CD4-positive, alpha-beta T cell treated with Interleukin-15 for 1 hour (primary cell): ENCODE results near the gene CDHR3.
"Not testable (repeated sequence)": the region's sequence is repeated elsewhere in the genome, so short reads cannot be mapped to it uniquely, and the experiment has no call there.

Experiments used
- DNase-seq: peaks from one replicate; pipeline ENCODE4 v3.0.0-alpha.2; 2020

The CDHR3 gene

DNA sequence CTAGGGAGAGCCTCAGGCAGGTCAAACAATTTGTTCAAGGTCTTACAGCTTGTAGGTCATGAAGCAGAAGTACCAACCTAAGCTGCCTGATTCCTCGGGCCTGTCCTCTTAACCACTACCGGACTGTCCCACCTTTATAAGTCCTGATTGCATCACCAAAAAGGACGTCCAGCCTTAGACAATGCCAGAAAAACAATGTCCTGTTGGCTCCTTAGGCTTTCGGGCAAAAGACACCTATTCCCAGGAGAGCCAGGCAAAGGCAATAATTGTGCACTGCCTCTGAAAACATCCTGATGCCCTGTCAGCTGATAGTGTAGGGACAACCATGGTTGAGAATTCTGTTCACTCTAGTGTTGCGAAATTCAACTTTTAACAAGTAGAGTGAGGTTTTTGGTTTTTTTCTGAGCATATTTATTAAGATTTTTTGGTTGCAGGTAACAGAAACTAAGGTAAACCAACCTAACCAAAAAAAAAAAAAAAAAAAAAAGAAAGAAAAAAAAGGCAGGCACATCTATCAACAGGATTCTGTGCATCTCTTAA, 40.5 kb downstream of the CDHR3 start:
- no peak for DNase-seq

DNA sequence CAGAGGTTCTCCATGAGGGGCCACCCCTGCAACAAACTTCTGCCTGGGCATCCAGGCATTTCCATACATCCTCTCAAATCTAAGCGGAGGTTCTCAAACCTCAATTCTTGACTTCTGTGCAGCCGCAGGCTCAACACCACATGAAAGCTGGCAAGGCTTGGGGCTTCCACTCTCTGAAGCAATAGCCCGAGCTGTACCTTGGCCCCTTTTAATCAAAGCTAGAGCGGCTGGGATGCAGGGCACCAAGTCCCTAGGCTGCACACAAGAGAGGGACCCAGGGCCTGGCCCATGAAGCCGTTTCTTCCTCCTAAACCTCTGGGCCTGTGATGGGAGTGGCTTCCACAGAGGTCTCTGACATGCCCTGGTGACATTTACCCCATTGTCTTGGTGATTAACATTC, 43.8 kb downstream of the CDHR3 start:
- no peak for DNase-seq

- DNase-seq: not testable (repeated sequence)
Observed at GRCh38 chr7:106007796-106008195, 44.7 kb downstream of the CDHR3 start.

GRCh38 chr7:106009503-106010226, 46.6 kb downstream of the CDHR3 start:
- peak; percentile 82 for DNase-seq

- DNase-seq: no peak
Observed at GRCh38 chr7:106010331-106010730, 47.3 kb downstream of the CDHR3 start.

DNA sequence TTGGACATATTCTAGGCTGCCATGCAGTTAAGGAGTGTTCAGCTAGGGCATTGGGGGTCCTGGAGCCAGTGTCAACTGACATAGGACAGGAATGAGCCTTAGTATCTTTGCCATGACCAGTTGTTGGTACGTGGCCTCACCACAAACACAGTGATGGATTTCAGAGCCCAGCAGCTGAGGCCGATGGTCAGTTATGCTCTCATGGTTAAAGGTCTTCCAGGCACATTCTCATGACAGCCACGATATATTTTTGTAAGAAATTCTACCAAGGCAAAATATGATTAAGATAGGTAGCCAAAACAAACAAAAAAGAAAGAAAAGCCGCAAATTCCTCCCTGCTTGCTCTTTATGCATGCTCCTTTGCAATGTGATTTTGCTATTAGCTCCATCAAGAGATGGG, 47.8 kb downstream of the CDHR3 start:
- DNase-seq: no peak

DNA sequence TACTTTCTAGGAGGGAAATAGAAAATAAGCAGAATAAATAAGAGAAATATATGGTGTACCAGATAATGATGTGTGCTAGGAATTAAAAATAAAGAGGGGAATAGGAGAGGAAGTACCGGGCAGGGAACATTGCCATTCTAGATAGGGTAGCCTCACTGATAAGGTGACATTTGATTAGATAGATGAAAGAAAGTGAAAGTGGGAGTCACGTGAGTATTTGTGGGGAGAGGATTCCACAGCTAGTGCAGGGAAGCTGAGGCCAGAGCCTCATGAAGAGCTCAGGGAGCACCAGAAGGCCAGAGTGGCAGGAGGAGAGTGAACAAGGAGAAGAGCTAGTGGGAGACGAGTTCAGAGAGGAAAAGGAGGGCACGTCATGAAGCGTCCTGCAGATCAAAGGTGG, 49.1 kb downstream of the CDHR3 start:
- DNase-seq: no peak

- no peak for DNase-seq
Observed at GRCh38 chr7:106012935-106013439, 49.9 kb downstream of the CDHR3 start.

GRCh38 chr7:106015381-106016218, 52.5 kb downstream of the CDHR3 start:
- no peak for DNase-seq

- DNase-seq: no peak
Observed at GRCh38 chr7:106016331-106016730, 53.3 kb downstream of the CDHR3 start.

GRCh38 chr7:106017657-106018056, 54.6 kb downstream of the CDHR3 start:
- no peak for DNase-seq

GRCh38 chr7:106018566-106019469, 55.8 kb downstream of the CDHR3 start:
- no peak for DNase-seq

GRCh38 chr7:106019470-106019820, 56.4 kb downstream of the CDHR3 start:
- no peak for DNase-seq

- DNase-seq: no peak
Observed at GRCh38 chr7:106021151-106022067, 58.3 kb downstream of the CDHR3 start.

GRCh38 chr7:106022193-106022821, 59.2 kb downstream of the CDHR3 start:
- DNase-seq: peak; percentile 85

- DNase-seq: no peak
Observed at GRCh38 chr7:106023369-106024322, 60.6 kb downstream of the CDHR3 start.

- DNase-seq: no peak
Observed at GRCh38 chr7:106026101-106026500, 63.0 kb downstream of the CDHR3 start.

DNA sequence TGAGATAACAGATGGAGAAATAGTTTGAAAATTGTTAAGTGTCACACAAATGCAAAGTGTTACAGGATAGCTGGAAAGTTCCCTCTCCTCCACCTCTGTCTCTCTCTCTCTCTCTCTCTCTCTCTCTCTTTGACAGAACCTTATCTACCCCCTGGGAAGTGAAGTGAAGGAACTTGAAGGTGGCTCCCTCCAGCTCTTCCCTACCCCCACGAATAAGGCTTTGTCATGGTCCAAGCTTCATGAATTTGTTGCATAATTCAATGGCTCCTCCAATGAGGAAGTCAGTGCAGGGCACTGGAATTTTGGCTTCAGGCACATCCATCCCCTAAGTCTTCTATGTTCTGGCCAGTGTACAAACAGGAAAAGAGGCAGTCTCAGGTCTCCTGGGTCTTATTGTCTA, 66.4 kb downstream of the CDHR3 start:
- DNase-seq: no peak

DNA sequence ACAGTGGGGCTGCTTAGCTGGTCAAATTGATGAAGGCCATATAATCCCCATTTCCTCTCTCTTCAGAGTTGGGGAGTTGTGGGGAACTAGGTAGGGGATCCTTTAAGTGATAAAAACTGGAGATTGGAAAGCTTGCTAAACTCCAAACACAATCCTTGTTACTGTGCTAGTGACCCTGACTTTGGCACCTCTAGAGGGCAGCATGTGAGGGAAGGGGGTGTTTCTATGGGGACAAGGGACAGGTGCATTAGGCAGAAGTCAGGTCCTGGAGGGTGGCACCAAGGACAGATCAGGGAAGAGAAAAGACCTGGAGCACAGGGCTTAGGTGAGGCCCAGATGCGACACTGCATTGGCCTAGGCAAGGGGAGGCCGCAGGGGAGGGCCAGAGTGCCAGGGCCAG, 66.9 kb downstream of the CDHR3 start:
- no peak for DNase-seq
